PFSK-1 (cell line): ENCODE results near the gene PRKCE.

ENCODE experiments used
- FOXP2 ChIP-seq: optimal IDR thresholded peaks from 2 replicates; pipeline ENCODE3; 2011; ENCODE audit warnings: borderline replicate concordance, control low read depth, inconsistent platforms; ENCODE audit not compliant: insufficient read depth; ENCODE audit errors: extremely low read length, extremely low read depth
- POLR2AphosphoS5 ChIP-seq: IDR thresholded peaks from 2 replicates; pipeline ENCODE4 v1.6.1; 2012; ENCODE audit warnings: low read depth, mild to moderate bottlenecking, control low read depth, low read length, moderate library complexity
- SIN3A ChIP-seq: IDR thresholded peaks from 2 replicates; pipeline ENCODE4 v1.6.1; 2012; ENCODE audit warnings: mild to moderate bottlenecking, low read length, moderate library complexity, borderline replicate concordance; ENCODE audit not compliant: insufficient read depth
- TAF1 ChIP-seq: IDR thresholded peaks from 2 replicates; pipeline ENCODE4 v1.6.1; 2012; ENCODE audit warnings: low read length, control low read depth, borderline replicate concordance; ENCODE audit not compliant: insufficient read depth
- TF ChIP-seq, protein P1 (sequence below), 2 experiments: IDR thresholded peaks; 2 replicates each; pipeline versions ENCODE4 v1.6.1 to v1.8.0; 2011 to 2012; ENCODE audit warnings: low read depth in 2 of 2, low read length in 2 of 2, control low read depth in 1 of 2, inconsistent platforms in 1 of 2, mild to moderate bottlenecking in 1 of 2, moderate library complexity in 1 of 2; ENCODE audit not compliant: insufficient read depth in 1 of 2

- TF ChIP-seq FOXP2, result no peak
- TF ChIP-seq, protein P1, sequence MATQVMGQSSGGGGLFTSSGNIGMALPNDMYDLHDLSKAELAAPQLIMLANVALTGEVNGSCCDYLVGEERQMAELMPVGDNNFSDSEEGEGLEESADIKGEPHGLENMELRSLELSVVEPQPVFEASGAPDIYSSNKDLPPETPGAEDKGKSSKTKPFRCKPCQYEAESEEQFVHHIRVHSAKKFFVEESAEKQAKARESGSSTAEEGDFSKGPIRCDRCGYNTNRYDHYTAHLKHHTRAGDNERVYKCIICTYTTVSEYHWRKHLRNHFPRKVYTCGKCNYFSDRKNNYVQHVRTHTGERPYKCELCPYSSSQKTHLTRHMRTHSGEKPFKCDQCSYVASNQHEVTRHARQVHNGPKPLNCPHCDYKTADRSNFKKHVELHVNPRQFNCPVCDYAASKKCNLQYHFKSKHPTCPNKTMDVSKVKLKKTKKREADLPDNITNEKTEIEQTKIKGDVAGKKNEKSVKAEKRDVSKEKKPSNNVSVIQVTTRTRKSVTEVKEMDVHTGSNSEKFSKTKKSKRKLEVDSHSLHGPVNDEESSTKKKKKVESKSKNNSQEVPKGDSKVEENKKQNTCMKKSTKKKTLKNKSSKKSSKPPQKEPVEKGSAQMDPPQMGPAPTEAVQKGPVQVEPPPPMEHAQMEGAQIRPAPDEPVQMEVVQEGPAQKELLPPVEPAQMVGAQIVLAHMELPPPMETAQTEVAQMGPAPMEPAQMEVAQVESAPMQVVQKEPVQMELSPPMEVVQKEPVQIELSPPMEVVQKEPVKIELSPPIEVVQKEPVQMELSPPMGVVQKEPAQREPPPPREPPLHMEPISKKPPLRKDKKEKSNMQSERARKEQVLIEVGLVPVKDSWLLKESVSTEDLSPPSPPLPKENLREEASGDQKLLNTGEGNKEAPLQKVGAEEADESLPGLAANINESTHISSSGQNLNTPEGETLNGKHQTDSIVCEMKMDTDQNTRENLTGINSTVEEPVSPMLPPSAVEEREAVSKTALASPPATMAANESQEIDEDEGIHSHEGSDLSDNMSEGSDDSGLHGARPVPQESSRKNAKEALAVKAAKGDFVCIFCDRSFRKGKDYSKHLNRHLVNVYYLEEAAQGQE (IDR thresholded peaks at IDR 0.05; ENCODE audit: insufficient read depth in 1 of 2, low read depth in 2 of 2, low read length in 2 of 2), result no peak
- TF ChIP-seq TAF1, result no peak
- TF ChIP-seq POLR2AphosphoS5, result no peak
- TF ChIP-seq SIN3A, result no peak
Observed at GRCh38 chr2:45821558-45822271, 170.2 kb downstream of the PRKCE start.
